B cell (primary cell): Measurements from ENCODE around the gene KAT7. TPM values are rescaled to one million over a fixed set of nuclear protein-coding genes. Genes with fewer than 3 reads are reported as not detected.

ENCODE experiments used
- ATAC-seq: fragments of 200-7000 bp; cut with Tn5 transposase; one replicate; pipeline ENCODE4 v1.10.0; 2021; ENCODE audit warnings: low read depth, mild to moderate bottlenecking, moderate number of reproducible peaks, moderate library complexity
- CTCF ChIA-PET: fragments of 350-600 bp; sonication (Branson Sonifier 250); formaldehyde crosslinking; loops from one replicate; lab custom pipeline; 2021; ENCODE audit warnings: antibody characterized with exemption, inconsistent platforms; lab: Charles Lee
- POLR2A ChIA-PET: fragments of 350-600 bp; sonication (Branson Sonifier 250); formaldehyde crosslinking; loops from one replicate; lab custom pipeline; 2021; ENCODE audit warnings: antibody characterized with exemption; lab: Charles Lee
- DNase-seq: peaks from one replicate; pipeline ENCODE4 v3.0.0; 2013
- H2AFZ ChIP-seq: 2 replicates; pipeline ENCODE4 v1.6.1; 2012; ENCODE audit warnings: mild to moderate bottlenecking, low read depth, low read length; ENCODE audit not compliant: insufficient read depth, poor library complexity, severe bottlenecking
- H3K27ac ChIP-seq, 2 donors: 1 replicate in 1 of 2; 2 replicates in 1 of 2; pipeline ENCODE4 v1.5.1; 2012 to 2013; ENCODE audit warnings: low read length in 2 of 2, mild to moderate bottlenecking in 2 of 2, moderate library complexity in 1 of 2
- H3K27me3 ChIP-seq, 4 experiments: fragments of 200-600 bp in 1 of 4; sonication (generic) in 1 of 4; replicated peaks in 1 of 4; 1 replicate in 2 of 4; 2 replicates in 2 of 4; pipeline versions ENCODE4 v1.6.1 to v1.7.0; 2013 to 2016; ENCODE audit warnings: low read length in 3 of 4, mild to moderate bottlenecking in 2 of 4, mixed read lengths in 1 of 4, moderate library complexity in 1 of 4; ENCODE audit not compliant: insufficient read depth in 4 of 4, control insufficient read depth in 3 of 4; ENCODE audit errors: control extremely low read depth in 1 of 4
- H3K36me3 ChIP-seq, 2 experiments: replicated peaks in 1 of 2; 1 replicate in 1 of 2; 2 replicates in 1 of 2; pipeline versions ENCODE4 v1.6.1 to v1.7.1; 2013; ENCODE audit warnings: low read length in 1 of 2; ENCODE audit not compliant: insufficient read depth in 2 of 2, control insufficient read depth in 1 of 2; ENCODE audit errors: control extremely low read depth in 1 of 2, extremely low read depth in 1 of 2
- H3K4me1 ChIP-seq, 2 donors: fragments of 200-600 bp in 1 of 2; sonication (generic) in 1 of 2; 1 replicate in 1 of 2; 2 replicates in 1 of 2; pipeline versions ENCODE4 v1.5.1 to v1.6.1; 2013 to 2017; ENCODE audit warnings: low read length in 2 of 2; ENCODE audit not compliant: control insufficient read depth in 2 of 2, insufficient read depth in 2 of 2
- H3K4me2 ChIP-seq: replicated peaks from 2 replicates; pipeline ENCODE3; 2012; ENCODE audit warnings: mild to moderate bottlenecking, low read depth, low read length; ENCODE audit not compliant: poor library complexity, severe bottlenecking
- H3K4me3 ChIP-seq, 5 experiments: fragments of 200-600 bp in 1 of 5; sonication (generic) in 1 of 5; 1 replicate in 3 of 5; 2 replicates in 2 of 5; pipeline versions ENCODE4 v1.5.1 to v1.7.0; 2011 to 2016; ENCODE audit warnings: low read length in 4 of 5, mild to moderate bottlenecking in 4 of 5, low read depth in 2 of 5, control low read depth in 1 of 5, moderate library complexity in 1 of 5; ENCODE audit not compliant: insufficient read depth in 1 of 5; ENCODE audit errors: control extremely low read depth in 1 of 5, extremely low read depth in 1 of 5
- H3K79me2 ChIP-seq: fragments of 200-600 bp; sonication (generic); one replicate; pipeline ENCODE4 v1.6.0; 2016; ENCODE audit warnings: low read length; ENCODE audit not compliant: control insufficient read depth, insufficient read depth
- H3K9ac ChIP-seq: fragments of 200-600 bp; sonication (generic); 2 replicates; pipeline ENCODE4 v1.6.1; 2017; ENCODE audit warnings: mild to moderate bottlenecking, low read length, moderate library complexity
- H3K9me3 ChIP-seq, 3 donors: one replicate each; pipeline versions ENCODE4 v1.6.1 to v1.7.1; 2013; ENCODE audit warnings: low read length in 2 of 3; ENCODE audit not compliant: control insufficient read depth in 2 of 3, insufficient read depth in 1 of 3; ENCODE audit errors: control extremely low read depth in 1 of 3
- H4K20me1 ChIP-seq: 2 replicates; pipeline ENCODE4 v1.6.0; 2012; ENCODE audit warnings: mild to moderate bottlenecking, low read length; ENCODE audit not compliant: insufficient read depth, control insufficient read depth, poor library complexity, severe bottlenecking
- H3K27ac Mint-ChIP-seq: one replicate; pipeline ENCODE4 v1.8.0; 2021; ENCODE audit warnings: mixed read lengths
- H3K27me3 Mint-ChIP-seq: one replicate; pipeline ENCODE4 v1.8.0; 2021; ENCODE audit warnings: mixed read lengths
- H3K4me1 Mint-ChIP-seq: one replicate; pipeline ENCODE4 v1.8.0; 2021; ENCODE audit warnings: mixed read lengths
- H3K4me3 Mint-ChIP-seq: one replicate; pipeline ENCODE4 v1.8.0; 2021; ENCODE audit warnings: mixed read lengths
- H3K9me3 Mint-ChIP-seq: one replicate; pipeline ENCODE4 v1.8.0; 2022; ENCODE audit warnings: mixed read lengths; ENCODE audit not compliant: insufficient read depth
- EZH2 ChIP-seq: IDR thresholded peaks from 2 replicates; pipeline ENCODE4 v1.6.1; 2012; ENCODE audit warnings: borderline replicate concordance, low read depth, mild to moderate bottlenecking, moderate library complexity, low read length; ENCODE audit not compliant: insufficient read depth, poor library complexity, severe bottlenecking
- WGBS: methylation state at CpG from one replicate; pipeline ENCODE4 v1.1.5; 2013; ENCODE audit warnings: missing lambda C conversion rate; ENCODE audit not compliant: insufficient coverage; 5-methylcytosine and 5-hydroxymethylcytosine counted together
- intact Hi-C: fragments of 100-400 bp; cut with micrococcal nuclease; formaldehyde crosslinking; loops from one replicate; pipeline ENCODE4 v1.10.0; 2022
- polyA plus RNA-seq: library from polyadenylated mRNA; depleted of rRNA; stranded (reverse); fragments of >200 nt; gene quantifications from 2 replicates; pipeline ENCODE4 v1.2.3, GENCODE V29; 2012
- total RNA-seq, 2 donors: library from RNA; stranded (reverse); fragments of 120-200 nt in 1 of 2; gene quantifications; 1 replicate in 1 of 2; 2 replicates in 1 of 2; pipeline versions ENCODE4 v1.2.3 to v1.2.4, GENCODE V29; 2013 to 2022
- TF ChIP-seq, protein P1 (sequence below): fragments of 200-600 bp; IDR thresholded peaks from one replicate; pipeline ENCODE4 v1.8.0; 2022; ENCODE audit warnings: antibody characterized with exemption, mild to moderate bottlenecking

Gene KAT7
- total and polyA plus RNA-seq, 2 donors (not counting 1 experiment from before 2014, with no cell fraction given), result 16.7 to 124 TPM

DNA sequence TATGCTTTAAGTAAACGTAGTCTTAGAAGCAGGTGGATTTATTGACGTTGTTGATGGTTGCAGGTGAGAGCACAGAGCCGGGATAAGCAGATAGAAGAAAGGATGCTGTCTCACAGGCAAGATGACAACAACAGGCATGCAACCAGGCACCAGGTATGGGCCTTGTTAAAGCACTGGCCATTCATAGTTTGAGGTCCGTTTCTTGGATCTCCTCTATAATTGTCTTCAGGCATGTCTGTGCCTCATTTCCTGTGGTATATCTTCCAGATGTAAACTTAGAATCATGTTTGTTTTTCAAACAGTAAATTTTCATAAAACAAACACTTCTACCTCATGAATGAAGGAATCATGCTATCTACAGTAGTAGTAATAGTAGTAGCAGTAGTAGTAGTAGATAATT, 20.6 kb downstream of the KAT7 start:
- Histone ChIP-seq H3K4me3 (no peak overlapping the region), H3K9me3 (no peaks in the 10 kb centered on the region), H4K20me1 (peaks cover 43% of the 10 kb centered on the region), H3K27ac (no peak overlapping the region), H3K4me1 (no peaks in the 10 kb centered on the region), H3K36me3 (peaks cover 16 to 79% of the 10 kb centered on the region in 2 experiments), H3K4me2 (no peak overlapping the region), H2AFZ (no peak overlapping the region), H3K9ac (no peak overlapping the region), H3K27me3 (no peaks in the 10 kb centered on the region), H3K79me2 (peaks cover 62% of the 10 kb centered on the region)
- no peak overlapping the region for H3K4me3 Mint-ChIP-seq
- no peaks in the 10 kb centered on the region for H3K27me3 Mint-ChIP-seq
- intact Hi-C loops, result no loop called here
- no peak for DNase-seq
- POLR2A ChIA-PET, result no interaction called here
- 95% methylated on average over 4 of the region's 4 CpGs for WGBS
- peaks cover 4% of the 10 kb centered on the region for H3K4me1 Mint-ChIP-seq
- TF ChIP-seq, protein P1, sequence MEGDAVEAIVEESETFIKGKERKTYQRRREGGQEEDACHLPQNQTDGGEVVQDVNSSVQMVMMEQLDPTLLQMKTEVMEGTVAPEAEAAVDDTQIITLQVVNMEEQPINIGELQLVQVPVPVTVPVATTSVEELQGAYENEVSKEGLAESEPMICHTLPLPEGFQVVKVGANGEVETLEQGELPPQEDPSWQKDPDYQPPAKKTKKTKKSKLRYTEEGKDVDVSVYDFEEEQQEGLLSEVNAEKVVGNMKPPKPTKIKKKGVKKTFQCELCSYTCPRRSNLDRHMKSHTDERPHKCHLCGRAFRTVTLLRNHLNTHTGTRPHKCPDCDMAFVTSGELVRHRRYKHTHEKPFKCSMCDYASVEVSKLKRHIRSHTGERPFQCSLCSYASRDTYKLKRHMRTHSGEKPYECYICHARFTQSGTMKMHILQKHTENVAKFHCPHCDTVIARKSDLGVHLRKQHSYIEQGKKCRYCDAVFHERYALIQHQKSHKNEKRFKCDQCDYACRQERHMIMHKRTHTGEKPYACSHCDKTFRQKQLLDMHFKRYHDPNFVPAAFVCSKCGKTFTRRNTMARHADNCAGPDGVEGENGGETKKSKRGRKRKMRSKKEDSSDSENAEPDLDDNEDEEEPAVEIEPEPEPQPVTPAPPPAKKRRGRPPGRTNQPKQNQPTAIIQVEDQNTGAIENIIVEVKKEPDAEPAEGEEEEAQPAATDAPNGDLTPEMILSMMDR, result no peak
- TF ChIP-seq EZH2, result no peak
- H3K27ac Mint-ChIP-seq, result no peak overlapping the region
- H3K9me3 Mint-ChIP-seq, result no peaks in the 10 kb centered on the region
- ATAC-seq, result no peak
- CTCF ChIA-PET, result no interaction called here

DNA sequence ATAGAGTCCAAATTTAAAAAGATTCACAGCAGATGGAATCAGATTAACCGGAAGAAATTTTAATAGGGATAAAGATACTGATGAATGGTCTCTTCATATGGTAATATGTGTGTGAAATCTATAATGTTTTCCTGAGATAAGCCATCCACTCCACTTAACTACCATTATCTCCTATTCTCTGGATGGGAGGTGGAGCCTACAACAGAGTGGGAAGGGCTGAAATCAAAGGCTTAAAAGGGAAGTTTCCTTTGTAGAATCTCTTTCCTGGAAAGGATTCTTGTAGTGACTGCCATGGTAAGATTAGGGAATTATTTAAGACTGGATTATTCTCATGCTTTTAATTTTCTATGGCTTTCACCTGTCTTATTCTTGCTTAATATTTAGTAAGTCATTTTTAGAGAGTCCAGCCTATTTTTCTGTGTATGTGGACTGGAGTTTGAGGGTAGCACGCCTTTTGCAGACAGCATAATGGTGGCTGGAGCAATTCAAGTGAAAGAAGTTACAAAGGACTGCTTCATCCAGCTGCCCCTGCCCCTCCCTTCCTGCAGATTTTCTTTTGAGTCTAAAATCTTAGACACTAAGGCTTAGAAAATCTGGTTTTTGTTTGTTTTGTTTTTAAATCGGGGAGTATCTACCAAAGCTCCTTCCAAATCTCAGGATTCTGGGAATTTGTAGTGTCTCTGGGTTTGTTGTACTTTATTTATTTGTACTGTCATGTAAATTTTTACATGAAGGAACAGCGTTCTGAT, 26.5 kb downstream of the KAT7 start:
- H3K36me3 ChIP-seq, result peaks cover 24 to 84% of the 10 kb centered on the region in 2 experiments
- no peaks in the 10 kb centered on the region for H3K4me1 Mint-ChIP-seq
- no peak for TF ChIP-seq EZH2
- TF ChIP-seq, protein P1, result no peak
- H3K4me3 Mint-ChIP-seq, result no peak overlapping the region
- no peaks in the 10 kb centered on the region for H3K9me3 Mint-ChIP-seq
- H3K27me3 Mint-ChIP-seq, result no peaks in the 10 kb centered on the region
- no peaks in the 10 kb centered on the region for H3K9me3 ChIP-seq
- H3K4me2 ChIP-seq, result no peak overlapping the region
- H3K79me2 ChIP-seq, result peaks cover 11% of the 10 kb centered on the region
- CTCF ChIA-PET, result interaction anchor here (0.6 kb wide), 1 partner anchor 16 kb away, joined by 5 read pairs; no protein-coding TSS in a partner anchor
- H3K27me3 ChIP-seq, result no peaks in the 10 kb centered on the region
- H3K27ac ChIP-seq, result no peak overlapping the region
- POLR2A ChIA-PET, result no interaction called here
- no peak overlapping the region for H3K4me3 ChIP-seq
- no peak overlapping the region for H2AFZ ChIP-seq
- intact Hi-C loops, result no loop called here
- H3K4me1 ChIP-seq, result no peaks in the 10 kb centered on the region
- no peak for ATAC-seq
- peaks cover 39% of the 10 kb centered on the region for H4K20me1 ChIP-seq
- no peak overlapping the region for H3K27ac Mint-ChIP-seq
- H3K9ac ChIP-seq, result no peak overlapping the region
- 100% methylated on average over 1 of the region's 4 CpGs for WGBS
- no peak for DNase-seq
